ENCODE results near the gene CHI3L2. TPM values are rescaled to one million over a fixed set of nuclear protein-coding genes. Genes with fewer than 3 reads are reported as not detected.

CHI3L2 gene
- total RNA-seq, 1 experiment from 2014 or later = 0.77 TPM

GRCh38 chr1:111283838-111284237, 56.3 kb downstream of the CHI3L2 start:
- no peak for ATAC-seq
- intact Hi-C loops (cut with micrococcal nuclease; ENCODE audit: unreplicated experiment) (no loop called here), in situ Hi-C loops (cut with HindIII; ENCODE audit: low pct_unique_long_range_greater_than_20kb, low sequenced_read_pairs) (no loop called here)
- Histone ChIP-seq H3K27ac (ENCODE audit: low read length) (no peak overlapping the region), H3K9me3 (ENCODE audit: control insufficient read depth, insufficient read depth, low read depth, low read length) (no peaks in the 10 kb centered on the region), H3K27me3 (ENCODE audit: control insufficient read depth, insufficient read depth, low read length) (no peaks in the 10 kb centered on the region), H3K36me3 (ENCODE audit: control insufficient read depth, insufficient read depth, low read length) (no peaks in the 10 kb centered on the region), H3K4me3 (ENCODE audit: low read depth in 2 of 2, low read length in 2 of 2) (no peak overlapping the region), H3K4me1 (ENCODE audit: control insufficient read depth, insufficient read depth, low read length) (no peaks in the 10 kb centered on the region)
- ChIA-PET CTCF (no interaction called here), POLR2A (no interaction called here)
- no peak for DNase-seq (ENCODE audit: low read depth, low spot score)
- TF ChIP-seq SIN3A (IDR thresholded peaks at IDR 0.05; ENCODE audit: borderline replicate concordance, insufficient read depth, low read depth, low read length) (no peak), CTCF (IDR thresholded peaks at IDR 0.05) (no peak), TCF7L2 (IDR thresholded peaks at IDR 0.05; ENCODE audit: low read depth, low read length) (no peak), REST (IDR thresholded peaks at IDR 0.05; ENCODE audit: insufficient read depth in 1 of 2, low read depth in 2 of 2, low read length in 1 of 2) (no peak), POLR2AphosphoS5 (IDR thresholded peaks at IDR 0.05; ENCODE audit: low read depth, low read length) (no peak)
- no TSS peak for BruUV-seq (replicated peaks)

GRCh38 chr1:111285879-111286278, 58.4 kb downstream of the CHI3L2 start:
- Histone ChIP-seq H3K4me3 (ENCODE audit: low read depth in 2 of 2, low read length in 2 of 2) (no peak overlapping the region), H3K9me3 (ENCODE audit: control insufficient read depth, insufficient read depth, low read depth, low read length) (no peaks in the 10 kb centered on the region), H3K27me3 (ENCODE audit: control insufficient read depth, insufficient read depth, low read length) (no peaks in the 10 kb centered on the region), H3K4me1 (ENCODE audit: control insufficient read depth, insufficient read depth, low read length) (no peaks in the 10 kb centered on the region), H3K27ac (ENCODE audit: low read length) (no peak overlapping the region), H3K36me3 (ENCODE audit: control insufficient read depth, insufficient read depth, low read length) (no peaks in the 10 kb centered on the region)
- intact Hi-C loops (cut with micrococcal nuclease; ENCODE audit: unreplicated experiment) = no loop called here
- POLR2A ChIA-PET = interaction anchor here (0.5 kb wide), 1 partner anchor 46 kb away, joined by 3 read pairs; no protein-coding TSS in a partner anchor
- no peak for ATAC-seq
- CTCF ChIA-PET = no interaction called here
- no peak for DNase-seq (ENCODE audit: low read depth, low spot score)
- in situ Hi-C loops (cut with HindIII; ENCODE audit: low pct_unique_long_range_greater_than_20kb, low sequenced_read_pairs) = no loop called here
- no TSS peak for BruUV-seq (replicated peaks)
- no peak for TF ChIP-seq SIN3A (IDR thresholded peaks at IDR 0.05; ENCODE audit: borderline replicate concordance, insufficient read depth, low read depth, low read length)
- no peak for TF ChIP-seq TCF7L2 (IDR thresholded peaks at IDR 0.05; ENCODE audit: low read depth, low read length)
- TF ChIP-seq CTCF (IDR thresholded peaks at IDR 0.05) = no peak
- no peak for TF ChIP-seq POLR2AphosphoS5 (IDR thresholded peaks at IDR 0.05; ENCODE audit: low read depth, low read length)
- no peak for TF ChIP-seq REST (IDR thresholded peaks at IDR 0.05; ENCODE audit: insufficient read depth in 1 of 2, low read depth in 2 of 2, low read length in 1 of 2)

All from Panc1 (cell line).